Ovary (tissue), 9 donors: ENCODE measurements around the gene SLC26A1. TPM values are rescaled to one million over a fixed set of nuclear protein-coding genes. Genes with fewer than 3 reads are reported as not detected.
"Not testable (repeated sequence)": the region's sequence is repeated elsewhere in the genome, so short reads cannot be mapped to it uniquely, and the experiment has no call there.

ENCODE experiments used
- DNase-seq, 5 donors: peaks; one replicate each; pipeline ENCODE4 v3.0.0-alpha.2; 2019 to 2020
- H3K27ac ChIP-seq, 2 donors: fragments of 200-600 bp; one replicate each; pipeline versions ENCODE4 v1.5.1 to v1.8.0; 2019 to 2022
- H3K27me3 ChIP-seq: fragments of 200-600 bp; one replicate; pipeline ENCODE4 v1.8.0; 2022
- H3K36me3 ChIP-seq: fragments of 200-600 bp; sonication (generic); one replicate; pipeline ENCODE4 v1.5.1; 2019
- H3K4me1 ChIP-seq: one replicate; pipeline ENCODE4 v1.8.1; 2013; ENCODE audit warnings: mild to moderate bottlenecking, moderate library complexity; ENCODE audit not compliant: insufficient read depth
- H3K4me3 ChIP-seq: fragments of 200-600 bp; sonication (generic); one replicate; pipeline ENCODE4 v1.5.1; 2017
- H3K9me3 ChIP-seq, 2 donors: fragments of 200-600 bp in 1 of 2; sonication (generic) in 1 of 2; one replicate each; pipeline versions ENCODE4 v1.5.1 to v1.8.1; 2013 to 2019; ENCODE audit warnings: mild to moderate bottlenecking in 1 of 2, moderate library complexity in 1 of 2
- CTCF ChIP-seq, 3 donors: fragments of 450-650 bp in 2 of 3; fragments of 200-600 bp in 1 of 3; IDR thresholded peaks; one replicate each; pipeline versions ENCODE4 v1.5.1 to v1.8.0; 2016 to 2022; ENCODE audit warnings: antibody characterized with exemption in 3 of 3, mild to moderate bottlenecking in 1 of 3
- EP300 ChIP-seq: sonication (generic); formaldehyde crosslinking; IDR thresholded peaks from one replicate; pipeline ENCODE4 v1.6.1; 2017; ENCODE audit warnings: antibody characterized with exemption
- POLR2A ChIP-seq: fragments of 450-650 bp; IDR thresholded peaks from one replicate; pipeline ENCODE4 v1.6.1; 2017; ENCODE audit warnings: antibody characterized with exemption, mild to moderate bottlenecking, moderate library complexity
- WGBS, 3 donors: extraction: QIAGEN DNeasy Blood & Tissue Kit in 1 of 3; methylation state at CpG; one replicate each; pipeline versions ENCODE4 v1.1.5 to v1.1.7; 2013 to 2017; 5-methylcytosine and 5-hydroxymethylcytosine counted together
- intact Hi-C, 4 donors: fragments of 100-400 bp; cut with DNase I; formaldehyde crosslinking; loops; one replicate each; pipeline versions ENCODE4 v1.11.0 to v1.15.1; 2022 to 2023
- polyA plus RNA-seq, 2 donors: library from polyadenylated mRNA; stranded (reverse); fragments of 200-250 nt in 1 of 2; fragments of 350-450 nt in 1 of 2; fragmentation: Illumina TruSeq in 1 of 2; extraction: RNeasy Lipid Tissue Mini Kit (QIAGEN cat#74804) in 1 of 2; gene quantifications; one replicate each; pipeline ENCODE4 v1.2.3, GENCODE V29; 2013 to 2014
- total RNA-seq, 7 donors: library from RNA; depleted of rRNA in 2 of 7; stranded (reverse); fragments of >200 nt in 2 of 7; fragmentation: NEBNext Ultra II Directional in 3 of 7; extraction: Animal tissue kit (Norgen Biotek cat#: 25700) in 3 of 7; gene quantifications; one replicate each; pipeline versions ENCODE4 v1.1.0 to v1.2.4, GENCODE V29; 2016 to 2023
- donor health status: DM: no; HTN: no; CAD: no; lungs with moderate emphysema.
- donor health status: DM: no; HTN: no; CAD: no.
- donor health status: Bipolar disorder and iron deficiency.
- donor health status: DM: yes; HTN: yes; CAD: no.
- donor health status: DM: no; HTN: no; CAD: no.
- donor health status: DM: yes; HTN: yes; CAD: no.

SLC26A1 gene
- total and polyA plus RNA-seq, 9 donors = 0.10 to 1.1 (median 0.25) TPM; not detected in 1

GRCh38 chr4:946517-947471 is 46.4 kb downstream of the SLC26A1 start:
- H3K4me1 ChIP-seq = no peaks in the 10 kb centered on the region
- H3K27ac ChIP-seq = no peak overlapping the region
- H3K36me3 ChIP-seq = no peaks in the 10 kb centered on the region
- intact Hi-C loops = no loop called here
- H3K4me3 ChIP-seq = no peak overlapping the region
- TF ChIP-seq POLR2A (no peak), EP300 (no peak), CTCF (IDR thresholded peaks at IDR 0.05) (no peak)
- H3K27me3 ChIP-seq = no peaks in the 10 kb centered on the region
- peak in 2 of 5 donors; percentile 9 to 38 for DNase-seq
- WGBS, 3 donors = 50 to 72% (median 50%) methylated on average over 60 to 62 of the region's 62 CpGs
- no peaks in the 10 kb centered on the region for H3K9me3 ChIP-seq

- no peaks in the 10 kb centered on the region for H3K4me1 ChIP-seq
- no peaks in the 10 kb centered on the region for H3K9me3 ChIP-seq
- peak in 2 of 5 donors; percentile 8 to 17 for DNase-seq
- no peak overlapping the region for H3K27ac ChIP-seq
- H3K4me3 ChIP-seq = no peak overlapping the region
- TF ChIP-seq POLR2A = no peak
- no peak for TF ChIP-seq CTCF (IDR thresholded peaks at IDR 0.05)
- TF ChIP-seq EP300 = no peak
- intact Hi-C loops = no loop called here
- no peaks in the 10 kb centered on the region for H3K36me3 ChIP-seq
- 67 to 70% (median 67%) methylated on average over 9 of the region's 9 CpGs for WGBS, 3 donors
- no peaks in the 10 kb centered on the region for H3K27me3 ChIP-seq
Observed at GRCh38 chr4:946103-946450, 47.1 kb downstream of the SLC26A1 start.

GRCh38 chr4:945274-946102 is 47.7 kb downstream of the SLC26A1 start:
- DNase-seq = peak in 3 of 5 donors; percentile 6 to 20 (median 10)
- WGBS, 3 donors = 45 to 59% (median 56%) methylated on average over 28 of the region's 28 CpGs
- no peaks in the 10 kb centered on the region for H3K4me1 ChIP-seq
- H3K36me3 ChIP-seq = no peaks in the 10 kb centered on the region
- no peak for TF ChIP-seq EP300
- no peak for TF ChIP-seq POLR2A
- TF ChIP-seq CTCF (IDR thresholded peaks at IDR 0.05) = no peak
- H3K9me3 ChIP-seq = no peaks in the 10 kb centered on the region
- H3K27ac ChIP-seq = no peak overlapping the region
- intact Hi-C loops = no loop called here
- H3K27me3 ChIP-seq = no peaks in the 10 kb centered on the region
- no peak overlapping the region for H3K4me3 ChIP-seq

GRCh38 chr4:939508-939907 is 53.7 kb downstream of the SLC26A1 start:
- H3K4me1 ChIP-seq, H3K27ac ChIP-seq, intact Hi-C loops, H3K9me3 ChIP-seq, H3K36me3 ChIP-seq, DNase-seq, H3K27me3 ChIP-seq, H3K4me3 ChIP-seq: not testable (repeated sequence)
- 83 to 85% (median 84%) methylated on average over 4 of the region's 4 CpGs for WGBS, 3 donors

Other genes with a start within 250 kb of the SLC26A1 start
- gene CPLX1, start 167.3 kb downstream of the SLC26A1 start, total RNA-seq = 10 to 100 TPM in 1 of 7 donors, 1 to 10 TPM in 6; 1.4 to 10.2 (median 3.9) TPM
- gene CPLX1, start 167.3 kb downstream of the SLC26A1 start, polyA plus RNA-seq = 1 to 10 TPM in 1 of 2 donors, under 1 TPM in 1; 0.47 to 2.3 TPM
- 10 to 100 TPM; 54.1 to 95.4 (median 76.2) TPM for gene GAK, start 61.1 kb downstream of the SLC26A1 start, total RNA-seq
- gene GAK, start 61.1 kb downstream of the SLC26A1 start, polyA plus RNA-seq = 10 to 100 TPM; 30.7 to 66.8 TPM
- 10 to 100 TPM; 10.6 to 28.4 (median 21.2) TPM for gene TMEM175, start 60.9 kb downstream of the SLC26A1 start, total RNA-seq
- 10 to 100 TPM; 10.9 to 25.1 TPM for gene TMEM175, start 60.9 kb downstream of the SLC26A1 start, polyA plus RNA-seq
- 10 to 100 TPM in 2 of 7 donors, 1 to 10 TPM in 5; 5.5 to 12.9 (median 7.0) TPM for gene DGKQ, start 19.8 kb downstream of the SLC26A1 start, total RNA-seq
- gene DGKQ, start 19.8 kb downstream of the SLC26A1 start, polyA plus RNA-seq = 1 to 10 TPM in 1 of 2 donors, under 1 TPM in 1; 0.53 to 5.7 TPM
- 10 to 100 TPM; 13.9 to 49.1 (median 33.9) TPM for gene IDUA, start 6.4 kb downstream of the SLC26A1 start, total RNA-seq
- gene IDUA, start 6.4 kb downstream of the SLC26A1 start, polyA plus RNA-seq = 10 to 100 TPM in 1 of 2 donors, 1 to 10 TPM in 1; 3.1 to 17.2 TPM
- gene FGFRL1, start 18.2 kb upstream of the SLC26A1 start, total RNA-seq = 10 to 100 TPM; 23.4 to 59.1 (median 40.2) TPM
- gene FGFRL1, start 18.2 kb upstream of the SLC26A1 start, polyA plus RNA-seq = 10 to 100 TPM; 29.5 to 29.6 TPM
- gene RNF212, start 120.2 kb upstream of the SLC26A1 start, total RNA-seq = 10 to 100 TPM in 6 of 7 donors, 1 to 10 TPM in 1; 6.2 to 31.0 (median 20.3) TPM
- gene RNF212, start 120.2 kb upstream of the SLC26A1 start, polyA plus RNA-seq = 10 to 100 TPM in 1 of 2 donors, 1 to 10 TPM in 1; 6.8 to 11.5 TPM
- 100 to 1,000 TPM in 1 of 7 donors, 10 to 100 TPM in 6; 12.2 to 104 (median 55.3) TPM for gene SPON2, start 179.2 kb upstream of the SLC26A1 start, total RNA-seq
- gene SPON2, start 179.2 kb upstream of the SLC26A1 start, polyA plus RNA-seq = 10 to 100 TPM in 1 of 2 donors, 1 to 10 TPM in 1; 8.0 to 46.2 TPM